ENCODE results near the gene PKN3.

GRCh38 chr9:128716581-128717254, 14.4 kb downstream of the PKN3 start:
- no peak for TF ChIP-seq CTCF (IDR thresholded peaks at IDR 0.05)
- TF ChIP-seq EZH2 (IDR thresholded peaks at IDR 0.05; ENCODE audit: borderline replicate concordance, insufficient read depth, low read depth, low read length, poor library complexity, severe bottlenecking): no peak
